GM08714 (cell line): ENCODE measurements around the gene CREBRF.
"Not testable (repeated sequence)": the region's sequence is repeated elsewhere in the genome, so short reads cannot be mapped to it uniquely, and the experiment has no call there.

ENCODE experiments used
- H3K4me3 ChIP-seq: fragments of 200-500 bp; sonication (Bioruptor generic); 2 replicates; pipeline ENCODE4 v1.5.1; 2014; ENCODE audit warnings: mild to moderate bottlenecking, low read length, inconsistent platforms
- ZNF274 ChIP-seq: IDR thresholded peaks from 2 replicates; pipeline ENCODE4 v1.6.1; 2012; ENCODE audit warnings: mild to moderate bottlenecking, low read depth, low read length

CREBRF gene

GRCh38 chr5:173050791-173051190 is 5.4 kb upstream of the CREBRF start:
- no peak for TF ChIP-seq ZNF274

GRCh38 chr5:173051746-173052145 is 4.4 kb upstream of the CREBRF start:
- no peak overlapping the region for H3K4me3 ChIP-seq
- no peak for TF ChIP-seq ZNF274

More at GRCh38 chr5:173050791-173051190, 5.4 kb upstream of the CREBRF start:
- no peak overlapping the region for H3K4me3 ChIP-seq

GRCh38 chr5:173053041-173053440 is 3.1 kb upstream of the CREBRF start:
- H3K4me3 ChIP-seq = no peak overlapping the region
- no peak for TF ChIP-seq ZNF274

DNA sequence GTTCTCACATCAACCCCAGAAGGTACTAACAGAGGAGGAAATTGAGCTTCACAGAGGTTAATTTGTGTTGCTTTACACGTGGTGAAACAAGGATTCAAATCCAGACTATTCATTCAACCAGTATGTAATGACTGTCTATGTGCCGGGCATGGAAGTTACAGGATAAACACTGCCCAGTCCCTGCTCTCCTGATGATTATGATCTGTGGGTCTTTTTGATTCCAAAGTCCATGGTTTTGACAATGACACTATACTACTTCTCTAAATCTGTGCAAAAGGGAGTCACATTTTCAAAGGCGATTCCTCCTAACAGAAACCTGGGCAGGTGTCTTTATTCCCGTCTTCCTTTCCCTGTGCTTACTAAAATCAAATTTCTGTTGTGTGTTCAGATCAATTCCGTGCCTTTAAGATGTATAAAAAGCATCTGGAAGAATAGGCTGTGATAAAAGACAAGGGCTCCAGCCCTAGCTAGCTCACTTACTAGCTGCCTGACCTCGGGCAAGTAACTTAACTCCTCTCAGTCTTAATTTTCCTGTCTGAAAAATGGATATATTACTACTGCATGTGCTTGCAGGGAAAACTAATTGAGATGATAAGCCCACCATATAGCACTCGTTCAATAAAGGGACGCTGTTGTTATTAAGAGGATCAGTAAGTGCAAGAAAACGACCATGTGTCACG is 970 bp upstream of the CREBRF start:
- no peak for TF ChIP-seq ZNF274
- peak overlapping the region; percentile 85 for H3K4me3 ChIP-seq

DNA sequence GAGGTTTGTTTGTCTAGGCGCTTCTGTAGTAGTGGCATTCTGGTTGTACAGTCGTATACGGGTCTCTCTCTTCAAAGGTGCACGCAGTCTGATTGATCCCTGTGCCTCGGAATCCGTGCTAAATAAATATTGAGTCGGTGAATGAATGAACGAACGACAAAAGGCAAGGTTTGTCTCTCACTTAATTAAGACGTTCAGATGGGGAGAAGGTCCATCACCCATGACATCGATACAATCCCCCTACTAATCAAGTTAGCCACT is 500 bp upstream of the CREBRF start:
- no peak for TF ChIP-seq ZNF274
- H3K4me3 ChIP-seq = peak overlapping the region; percentile 85

GRCh38 chr5:173056783-173057061 is 570 bp downstream of the CREBRF start:
- peak overlapping the region; percentile 92 for H3K4me3 ChIP-seq
- TF ChIP-seq ZNF274 = no peak

DNA sequence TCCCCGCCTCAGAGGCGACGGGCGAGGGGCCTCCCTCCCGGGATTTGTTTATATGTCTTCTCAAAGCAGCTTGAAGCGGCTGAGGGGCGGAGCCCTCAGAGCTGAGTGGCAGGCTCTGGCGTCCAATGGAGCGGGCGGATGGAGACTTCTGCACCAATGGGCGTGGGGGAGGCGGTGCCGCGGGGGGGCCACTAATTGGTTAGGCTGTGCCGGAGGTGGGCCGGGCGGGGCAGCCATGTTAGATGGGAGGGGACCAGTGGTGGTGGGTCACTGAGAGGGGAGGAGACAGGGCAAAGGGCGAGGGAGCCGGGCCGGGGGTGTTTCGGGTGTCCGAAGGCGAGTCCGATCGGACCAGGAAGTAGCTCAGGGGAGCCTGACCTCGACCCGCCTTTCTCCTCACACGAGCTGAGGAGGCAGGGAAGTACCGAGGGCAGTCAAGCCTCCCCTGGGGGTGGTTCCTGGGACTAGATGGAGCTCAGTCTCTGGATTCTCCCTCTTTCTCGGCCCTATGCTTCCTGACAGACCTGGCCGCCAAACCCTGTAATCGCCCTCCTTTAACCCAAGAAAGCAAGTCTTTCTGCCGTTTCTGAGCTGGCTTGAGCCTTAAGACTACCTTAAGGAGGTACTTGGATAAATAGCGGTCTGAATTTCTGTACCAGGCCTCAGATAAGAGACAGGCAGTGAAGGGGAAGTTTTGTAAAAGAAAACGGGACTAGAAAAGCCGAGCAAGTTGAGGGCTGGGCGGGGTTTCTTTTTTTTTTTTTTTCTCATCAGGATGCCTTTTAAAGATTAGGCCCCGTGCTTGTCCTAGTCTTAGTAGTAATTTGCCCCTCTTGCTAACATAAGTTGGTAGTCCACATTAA is 1.1 kb downstream of the CREBRF start:
- peak overlapping the region; percentile 92 for H3K4me3 ChIP-seq
- TF ChIP-seq ZNF274 = no peak

- no peak overlapping the region for H3K4me3 ChIP-seq
- no peak for TF ChIP-seq ZNF274
These were observed 6.0 kb downstream of the CREBRF start for GRCh38 chr5:173062141-173062540.

- H3K4me3 ChIP-seq = no peak overlapping the region
- no peak for TF ChIP-seq ZNF274
These were observed 9.0 kb downstream of the CREBRF start for GRCh38 chr5:173065155-173065554.

DNA sequence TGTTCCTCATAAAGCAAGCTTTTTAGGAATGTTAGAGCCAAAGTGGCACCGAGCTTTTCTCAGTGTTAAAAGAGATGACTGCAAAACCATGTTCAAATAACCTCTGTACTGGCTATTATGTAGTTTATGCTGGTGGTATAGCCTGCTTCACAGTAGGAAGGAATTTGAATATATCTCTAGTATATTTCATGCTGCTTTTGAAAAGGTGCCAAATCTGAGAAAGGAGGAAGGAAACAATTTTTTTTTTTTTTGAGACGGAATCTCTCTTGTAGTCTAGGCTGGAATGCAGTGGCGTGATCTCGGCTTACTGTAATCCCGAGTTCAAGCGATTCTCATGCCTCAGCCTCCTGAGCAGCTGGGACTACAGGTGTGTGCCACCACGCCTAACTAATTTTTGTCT is 13.5 kb downstream of the CREBRF start:
- TF ChIP-seq ZNF274 = no peak

GRCh38 chr5:173075137-173075843 is 19.1 kb downstream of the CREBRF start:
- no peak overlapping the region for H3K4me3 ChIP-seq
- TF ChIP-seq ZNF274 = no peak

More for the DNA sequence above, 13.5 kb downstream of the CREBRF start:
- H3K4me3 ChIP-seq = no peak overlapping the region

- H3K4me3 ChIP-seq = no peak overlapping the region
- TF ChIP-seq ZNF274 = no peak
These were observed 19.8 kb downstream of the CREBRF start for GRCh38 chr5:173075970-173076369.

GRCh38 chr5:173076471-173076870 is 20.3 kb downstream of the CREBRF start:
- H3K4me3 ChIP-seq = not testable (repeated sequence)

DNA sequence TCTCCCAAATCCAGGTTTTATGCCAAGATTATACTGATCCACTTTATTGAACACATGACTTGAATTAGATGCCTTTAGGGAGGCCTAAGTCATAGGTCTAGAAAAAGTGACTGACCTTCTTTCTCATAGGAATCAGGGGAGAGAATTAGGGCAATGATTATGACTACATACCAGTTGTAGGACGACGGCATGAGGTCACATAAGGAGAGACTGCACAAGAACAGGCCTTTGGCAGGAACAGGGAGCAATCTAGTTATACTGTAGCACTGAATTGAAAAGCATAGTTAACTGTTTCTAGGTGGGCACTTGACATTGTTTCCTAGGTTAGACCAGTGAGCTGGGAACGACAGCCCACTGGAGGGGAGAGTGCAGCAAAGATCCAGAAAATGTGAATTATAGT is 22.7 kb downstream of the CREBRF start:
- H3K4me3 ChIP-seq = no peak overlapping the region
- no peak for TF ChIP-seq ZNF274

DNA sequence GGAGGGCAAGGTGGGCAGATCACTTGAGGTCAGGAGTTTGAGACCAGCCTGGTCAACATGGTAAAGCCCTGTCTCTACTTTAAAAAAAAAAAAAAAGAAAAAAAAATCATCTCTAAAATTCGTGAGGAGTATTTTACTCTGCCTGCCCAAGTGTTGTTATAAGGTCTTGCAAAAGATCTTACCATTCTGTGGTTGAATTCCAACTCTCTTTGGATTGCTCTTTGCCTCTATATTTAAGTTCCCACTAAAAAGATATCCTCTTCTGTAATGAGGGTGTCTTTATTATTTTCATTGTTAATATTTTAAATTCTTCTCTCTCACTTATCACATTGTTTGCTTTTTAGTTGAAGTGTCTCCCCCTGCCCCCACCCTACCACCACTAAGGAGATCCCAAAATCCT is 33.4 kb downstream of the CREBRF start:
- no peak overlapping the region for H3K4me3 ChIP-seq

More for the DNA sequence above, 33.4 kb downstream of the CREBRF start:
- TF ChIP-seq ZNF274 = no peak
